RWPE1 (cell line): ENCODE results near the gene KCNK4.

Experiments used
- CTCF ChIA-PET: fragments of 350-600 bp; sonication (Branson Sonifier 250); formaldehyde crosslinking; extraction: SDS; loops from one replicate; lab custom pipeline; 2021; lab: Yijun Ruan, JAX
- POLR2A ChIA-PET: fragments of 400-600 bp; formaldehyde crosslinking; extraction: SDS; loops from one replicate; lab custom pipeline; 2020; ENCODE audit warnings: antibody characterized with exemption; ENCODE audit not compliant: low non-redundant PET; lab: Yijun Ruan, JAX
- DNase-seq: peaks from one replicate; pipeline ENCODE4 v3.0.0; 2012; ENCODE audit warnings: low spot score
- H3K27ac ChIP-seq: fragments of 450-650 bp; 2 replicates; pipeline ENCODE4 v1.5.1; 2017
- CTCF ChIP-seq: fragments of 450-650 bp; conservative IDR thresholded peaks from 2 replicates; pipeline ENCODE4 v1.5.1; 2017; ENCODE audit warnings: low read depth, mild to moderate bottlenecking

Gene KCNK4

GRCh38 chr11:64338716-64339115 is 47.6 kb downstream of the KCNK4 start:
- no peak for DNase-seq
- POLR2A ChIA-PET: no interaction called here
- TF ChIP-seq CTCF: no peak
- CTCF ChIA-PET: interaction anchor here (0.6 to 1.2 kb wide), 3 partner anchors 16 to 154 kb away, joined by 3 to 5 read pairs (median 3); no protein-coding TSS in a partner anchor
- H3K27ac ChIP-seq: peak overlapping the region; percentile 92

GRCh38 chr11:64339286-64339685 is 48.2 kb downstream of the KCNK4 start:
- POLR2A ChIA-PET: no interaction called here
- H3K27ac ChIP-seq: peak overlapping the region; percentile 92
- DNase-seq: no peak
- TF ChIP-seq CTCF: no peak
- CTCF ChIA-PET: interaction anchor here (0.6 kb wide), 2 partner anchors 37 to 94 kb away, joined by 3 read pairs; no protein-coding TSS in a partner anchor

- peak within 1 kb of the TSS; percentile 92 for H3K27ac ChIP-seq
- CTCF ChIA-PET: interaction anchor here (0.6 to 3.0 kb wide), 2 partner anchors 14 to 37 kb away, joined by 3 to 30 read pairs; no protein-coding TSS in a partner anchor
- no peak for TF ChIP-seq CTCF
- DNase-seq: no peak
- POLR2A ChIA-PET: no interaction called here
Observed at GRCh38 chr11:64339754-64340408, 48.8 kb downstream of the KCNK4 start, which contains the start of gene CCDC88B. Gene CCDC88B (plus strand): TSS chr11:64340204. CDS start chr11:64340267, 63 bp downstream.

GRCh38 chr11:64340671-64341335 is 49.7 kb downstream of the KCNK4 start:
- POLR2A ChIA-PET: interaction anchor here (0.8 kb wide), 1 partner anchor 201 kb away, joined by 4 read pairs; no protein-coding TSS in a partner anchor
- CTCF ChIA-PET: interaction anchor here (0.6 to 3.0 kb wide), 3 partner anchors 9 to 207 kb away, joined by 3 to 30 read pairs (median 11); no protein-coding TSS in a partner anchor
- no peak for DNase-seq
- no peak for TF ChIP-seq CTCF
- H3K27ac ChIP-seq: peak overlapping the region; percentile 92

- TF ChIP-seq CTCF: no peak
- CTCF ChIA-PET: interaction anchor here (0.5 to 3.0 kb wide), 5 partner anchors 9 to 206 kb away, joined by 3 to 30 read pairs (median 10); partner anchors contain the start of genes PRDX5 and TRMT112
- H3K27ac ChIP-seq: peak overlapping the region; percentile 92
- POLR2A ChIA-PET: interaction anchor here (0.8 kb wide), 1 partner anchor 202 kb away, joined by 4 read pairs; no protein-coding TSS in a partner anchor
- no peak for DNase-seq
Observed at GRCh38 chr11:64341429-64341828, 50.3 kb downstream of the KCNK4 start.
